ENCODE measurements around the gene ADD3.

The ADD3 gene

GRCh38 chr10:109993551-109994330, 14.0 kb upstream of the ADD3 start:
- H3K36me3 ChIP-seq (ENCODE audit: insufficient read depth, low read length), result no peaks in the 10 kb centered on the region
- H2AFZ ChIP-seq (ENCODE audit: low read length, unreplicated experiment), result no peak overlapping the region
- no peaks in the 10 kb centered on the region for H3K79me2 ChIP-seq (ENCODE audit: control insufficient read depth, insufficient read depth, low read length, unreplicated experiment)
- H3K4me3 ChIP-seq (ENCODE audit: low read depth, low read length), result no peak overlapping the region
- H3K27ac ChIP-seq (ENCODE audit: low read depth, low read length), result no peak overlapping the region
- peaks cover 39% of the 10 kb centered on the region for H3K4me1 ChIP-seq (ENCODE audit: control insufficient read depth, insufficient read depth, low read length, unreplicated experiment)
- no peaks in the 10 kb centered on the region for H3K27me3 ChIP-seq (ENCODE audit: insufficient read depth, low read length)

GRCh38 chr10:109994711-109995577, 12.8 kb upstream of the ADD3 start:
- H3K79me2 ChIP-seq (ENCODE audit: control insufficient read depth, insufficient read depth, low read length, unreplicated experiment), result no peaks in the 10 kb centered on the region
- peaks cover 39% of the 10 kb centered on the region for H3K4me1 ChIP-seq (ENCODE audit: control insufficient read depth, insufficient read depth, low read length, unreplicated experiment)
- H3K36me3 ChIP-seq (ENCODE audit: insufficient read depth, low read length), result no peaks in the 10 kb centered on the region
- H2AFZ ChIP-seq (ENCODE audit: low read length, unreplicated experiment), result no peak overlapping the region
- no peak overlapping the region for H3K27ac ChIP-seq (ENCODE audit: low read depth, low read length)
- H3K4me3 ChIP-seq (ENCODE audit: low read depth, low read length), result no peak overlapping the region
- no peaks in the 10 kb centered on the region for H3K27me3 ChIP-seq (ENCODE audit: insufficient read depth, low read length)

DNA sequence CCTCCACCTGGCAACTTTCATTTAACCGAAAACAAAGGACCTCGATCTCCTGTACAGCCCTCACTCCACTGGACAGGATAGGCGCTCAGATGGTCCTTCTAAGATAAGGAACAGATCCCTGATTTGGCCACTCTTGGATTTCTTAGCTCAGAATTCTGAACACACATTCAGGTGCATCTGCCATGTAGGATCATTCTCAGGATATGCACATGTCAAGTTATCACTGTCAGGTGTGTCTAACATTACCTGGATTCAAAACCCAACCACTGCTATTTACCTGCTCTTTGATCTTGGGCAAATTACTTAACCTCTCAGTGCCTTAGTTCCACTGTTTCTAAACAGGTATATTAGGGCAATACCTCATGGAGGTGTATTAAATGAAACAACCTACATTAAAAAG, 12.2 kb upstream of the ADD3 start:
- Histone ChIP-seq H3K27me3 (ENCODE audit: insufficient read depth, low read length) (no peaks in the 10 kb centered on the region), H2AFZ (ENCODE audit: low read length, unreplicated experiment) (no peak overlapping the region), H3K4me1 (ENCODE audit: control insufficient read depth, insufficient read depth, low read length, unreplicated experiment) (peaks cover 39% of the 10 kb centered on the region), H3K36me3 (ENCODE audit: insufficient read depth, low read length) (no peaks in the 10 kb centered on the region), H3K79me2 (ENCODE audit: control insufficient read depth, insufficient read depth, low read length, unreplicated experiment) (no peaks in the 10 kb centered on the region), H3K4me3 (ENCODE audit: low read depth, low read length) (no peak overlapping the region), H3K27ac (ENCODE audit: low read depth, low read length) (no peak overlapping the region)

DNA sequence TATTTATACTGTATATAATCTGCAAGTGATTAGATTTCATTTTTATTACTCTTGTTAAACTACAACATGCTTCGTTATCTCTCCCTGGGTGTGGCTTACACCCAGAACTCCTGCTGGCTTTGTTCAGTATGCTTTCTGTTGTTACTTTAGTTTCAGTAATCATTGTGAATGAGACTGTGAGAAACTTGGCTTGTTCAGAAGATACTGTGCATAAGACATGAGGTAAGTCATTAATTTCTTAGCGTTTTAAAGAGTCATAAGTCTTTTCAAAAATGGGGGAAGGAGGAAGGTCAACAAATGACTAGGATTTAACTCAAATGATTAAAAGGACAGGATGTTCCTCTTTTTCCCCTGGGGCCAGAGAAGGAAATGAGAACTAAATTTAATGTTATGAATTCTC, 11.6 kb upstream of the ADD3 start:
- 0 out of 2 replicates have a peak overlapping the region, but pooled peaks have one; percentile 21 for H3K4me3 ChIP-seq (ENCODE audit: low read depth, low read length)
- no peaks in the 10 kb centered on the region for H3K36me3 ChIP-seq (ENCODE audit: insufficient read depth, low read length)
- H3K79me2 ChIP-seq (ENCODE audit: control insufficient read depth, insufficient read depth, low read length, unreplicated experiment), result no peaks in the 10 kb centered on the region
- H3K27ac ChIP-seq (ENCODE audit: low read depth, low read length), result peak overlapping the region; percentile 19
- no peaks in the 10 kb centered on the region for H3K27me3 ChIP-seq (ENCODE audit: insufficient read depth, low read length)
- peak overlapping the region; percentile 58 for H2AFZ ChIP-seq (ENCODE audit: low read length, unreplicated experiment)
- H3K4me1 ChIP-seq (ENCODE audit: control insufficient read depth, insufficient read depth, low read length, unreplicated experiment), result peaks cover 37% of the 10 kb centered on the region

- Histone ChIP-seq H3K79me2 (ENCODE audit: control insufficient read depth, insufficient read depth, low read length, unreplicated experiment) (no peaks in the 10 kb centered on the region), H3K36me3 (ENCODE audit: insufficient read depth, low read length) (no peaks in the 10 kb centered on the region), H2AFZ (ENCODE audit: low read length, unreplicated experiment) (peak overlapping the region; percentile 58), H3K4me1 (ENCODE audit: control insufficient read depth, insufficient read depth, low read length, unreplicated experiment) (peaks cover 32% of the 10 kb centered on the region), H3K4me3 (ENCODE audit: low read depth, low read length) (no peak overlapping the region), H3K27me3 (ENCODE audit: insufficient read depth, low read length) (no peaks in the 10 kb centered on the region), H3K27ac (ENCODE audit: low read depth, low read length) (0 out of 2 replicates have a peak overlapping the region, but pooled peaks have one; percentile 19)
Observed at GRCh38 chr10:109996766-109997171, 11.0 kb upstream of the ADD3 start.

- Histone ChIP-seq H3K4me1 (ENCODE audit: control insufficient read depth, insufficient read depth, low read length, unreplicated experiment) (peaks cover 28% of the 10 kb centered on the region), H3K27me3 (ENCODE audit: insufficient read depth, low read length) (no peaks in the 10 kb centered on the region), H2AFZ (ENCODE audit: low read length, unreplicated experiment) (no peak overlapping the region), H3K27ac (ENCODE audit: low read depth, low read length) (no peak overlapping the region), H3K79me2 (ENCODE audit: control insufficient read depth, insufficient read depth, low read length, unreplicated experiment) (no peaks in the 10 kb centered on the region), H3K36me3 (ENCODE audit: insufficient read depth, low read length) (no peaks in the 10 kb centered on the region), H3K4me3 (ENCODE audit: low read depth, low read length) (no peak overlapping the region)
Observed at GRCh38 chr10:109997233-109997632, 10.6 kb upstream of the ADD3 start.

DNA sequence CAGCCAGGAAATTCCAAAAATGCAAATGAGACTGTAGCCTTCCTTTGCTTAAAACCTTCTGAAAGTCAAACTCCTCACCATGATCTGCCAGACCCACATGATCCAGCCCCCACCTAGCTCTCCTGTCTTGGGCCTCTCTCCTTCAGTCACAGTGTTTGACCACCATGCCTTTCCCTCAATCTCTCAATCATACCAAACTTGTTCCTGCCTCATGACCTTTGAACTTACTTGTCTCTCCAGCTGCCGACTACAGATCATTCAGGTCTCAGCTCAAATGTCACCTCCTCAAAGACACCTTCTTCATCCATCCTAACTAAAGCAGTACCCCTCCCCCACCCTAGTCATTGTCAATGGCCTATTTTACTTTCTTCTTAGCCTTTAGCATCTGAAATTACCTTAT, 9.3 kb upstream of the ADD3 start:
- no peak overlapping the region for H2AFZ ChIP-seq (ENCODE audit: low read length, unreplicated experiment)
- no peak overlapping the region for H3K27ac ChIP-seq (ENCODE audit: low read depth, low read length)
- no peaks in the 10 kb centered on the region for H3K36me3 ChIP-seq (ENCODE audit: insufficient read depth, low read length)
- no peaks in the 10 kb centered on the region for H3K79me2 ChIP-seq (ENCODE audit: control insufficient read depth, insufficient read depth, low read length, unreplicated experiment)
- H3K27me3 ChIP-seq (ENCODE audit: insufficient read depth, low read length), result no peaks in the 10 kb centered on the region
- no peak overlapping the region for H3K4me3 ChIP-seq (ENCODE audit: low read depth, low read length)
- H3K4me1 ChIP-seq (ENCODE audit: control insufficient read depth, insufficient read depth, low read length, unreplicated experiment), result peaks cover 17% of the 10 kb centered on the region

- no peaks in the 10 kb centered on the region for H3K27me3 ChIP-seq (ENCODE audit: insufficient read depth, low read length)
- no peaks in the 10 kb centered on the region for H3K36me3 ChIP-seq (ENCODE audit: insufficient read depth, low read length)
- H3K79me2 ChIP-seq (ENCODE audit: control insufficient read depth, insufficient read depth, low read length, unreplicated experiment), result no peaks in the 10 kb centered on the region
- no peak overlapping the region for H3K27ac ChIP-seq (ENCODE audit: low read depth, low read length)
- H3K4me1 ChIP-seq (ENCODE audit: control insufficient read depth, insufficient read depth, low read length, unreplicated experiment), result no peaks in the 10 kb centered on the region
- H2AFZ ChIP-seq (ENCODE audit: low read length, unreplicated experiment), result no peak overlapping the region
- H3K4me3 ChIP-seq (ENCODE audit: low read depth, low read length), result no peak overlapping the region
Observed at GRCh38 chr10:110002801-110003523, 4.8 kb upstream of the ADD3 start.

DNA sequence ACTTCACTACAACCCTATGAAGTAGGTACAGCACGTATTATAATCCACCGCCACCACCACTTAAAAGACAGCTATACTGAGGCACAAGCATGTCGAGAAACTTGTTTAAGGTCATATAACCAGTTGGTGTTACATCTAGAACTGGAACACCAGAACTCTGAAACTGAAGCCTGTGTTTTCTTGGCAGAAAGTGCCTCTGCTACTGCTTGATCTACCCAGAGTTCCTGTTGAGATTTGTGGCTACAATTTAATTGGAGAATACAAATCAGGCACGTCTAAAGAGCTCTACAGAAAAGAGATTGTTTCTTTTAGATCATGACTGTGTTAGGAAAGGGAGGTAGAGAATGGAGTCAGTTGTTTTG, 4.3 kb upstream of the ADD3 start:
- Histone ChIP-seq H2AFZ (ENCODE audit: low read length, unreplicated experiment) (no peak overlapping the region), H3K79me2 (ENCODE audit: control insufficient read depth, insufficient read depth, low read length, unreplicated experiment) (peaks cover 4% of the 10 kb centered on the region), H3K27me3 (ENCODE audit: insufficient read depth, low read length) (no peaks in the 10 kb centered on the region), H3K36me3 (ENCODE audit: insufficient read depth, low read length) (no peaks in the 10 kb centered on the region), H3K4me3 (ENCODE audit: low read depth, low read length) (no peak overlapping the region), H3K27ac (ENCODE audit: low read depth, low read length) (no peak overlapping the region), H3K4me1 (ENCODE audit: control insufficient read depth, insufficient read depth, low read length, unreplicated experiment) (no peaks in the 10 kb centered on the region)

DNA sequence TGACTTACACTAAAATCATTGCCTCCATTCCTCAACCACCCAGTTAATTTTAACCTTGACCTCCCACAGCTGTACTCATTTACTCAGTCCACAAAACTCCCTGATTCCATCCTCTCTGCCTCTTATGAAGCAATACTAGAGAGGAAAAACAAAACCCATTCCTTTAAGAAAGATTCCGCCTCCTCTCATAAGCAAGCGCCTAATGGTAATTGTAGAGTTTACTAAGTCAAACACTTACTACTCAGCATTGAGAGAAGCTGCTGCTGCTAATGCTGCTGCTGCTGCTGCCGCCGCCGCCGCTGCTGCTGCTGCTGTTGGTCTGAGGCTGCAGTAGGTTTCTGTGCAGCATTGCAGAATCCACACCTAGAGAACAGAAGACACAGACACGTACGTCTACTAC, 2.1 kb upstream of the ADD3 start:
- Histone ChIP-seq H3K27me3 (ENCODE audit: insufficient read depth, low read length) (no peaks in the 10 kb centered on the region), H3K36me3 (ENCODE audit: insufficient read depth, low read length) (no peaks in the 10 kb centered on the region), H3K4me1 (ENCODE audit: control insufficient read depth, insufficient read depth, low read length, unreplicated experiment) (peaks cover 11% of the 10 kb centered on the region), H3K79me2 (ENCODE audit: control insufficient read depth, insufficient read depth, low read length, unreplicated experiment) (peaks cover 26% of the 10 kb centered on the region), H3K4me3 (ENCODE audit: low read depth, low read length) (peak overlapping the region; percentile 79), H2AFZ (ENCODE audit: low read length, unreplicated experiment) (peak overlapping the region; percentile 26), H3K27ac (ENCODE audit: low read depth, low read length) (peak overlapping the region; percentile 85)
